Measurements from ENCODE around the gene GP1BA. TPM values are rescaled to one million over a fixed set of nuclear protein-coding genes. Genes with fewer than 3 reads are reported as not detected.

The GP1BA gene
- total RNA-seq, 1 experiment from 2014 or later = not detected

DNA sequence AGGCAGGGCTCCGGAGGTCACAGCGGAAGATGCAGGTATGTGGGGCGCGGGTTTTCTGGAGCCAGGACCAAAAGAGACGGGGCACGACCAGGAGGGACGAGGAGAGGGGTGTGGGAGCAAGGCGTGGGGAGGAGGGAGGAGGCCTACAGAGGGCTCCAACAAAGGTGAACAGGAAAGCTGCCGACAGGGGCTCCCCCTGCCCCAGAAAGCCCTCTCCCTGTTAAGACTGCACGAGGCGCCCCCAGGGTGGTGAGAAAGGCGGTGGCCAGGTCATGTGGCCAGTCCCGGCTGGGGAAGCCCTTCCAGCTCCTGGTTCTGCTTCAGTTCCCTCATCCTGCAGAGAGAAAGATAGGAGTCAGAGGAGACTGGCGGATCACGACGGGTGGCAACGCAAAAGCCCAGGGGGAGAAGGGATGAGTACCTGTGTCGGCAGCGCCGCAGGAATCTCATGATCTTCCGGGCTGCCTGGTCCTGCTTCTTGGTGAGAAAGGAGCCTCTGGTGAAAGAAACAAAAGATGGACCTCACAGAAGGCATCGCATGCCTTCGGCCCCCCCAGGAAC, 36.5 kb downstream of the GP1BA start:
- H3K36me3 Mint-ChIP-seq (ENCODE audit: insufficient read depth, unreplicated experiment) = peaks cover 20% of the 10 kb centered on the region
- H3K4me1 Mint-ChIP-seq (ENCODE audit: low read depth, unreplicated experiment) = no peaks in the 10 kb centered on the region
- BruUV-seq (replicated peaks) = no TSS peak
- H3K27ac Mint-ChIP-seq (ENCODE audit: unreplicated experiment) = no peak overlapping the region
- H3K9me3 Mint-ChIP-seq (ENCODE audit: low read depth, unreplicated experiment) = no peaks in the 10 kb centered on the region
- H3K4me3 Mint-ChIP-seq (ENCODE audit: low read depth, unreplicated experiment) = no peak overlapping the region
- TF ChIP-seq, protein P1, sequence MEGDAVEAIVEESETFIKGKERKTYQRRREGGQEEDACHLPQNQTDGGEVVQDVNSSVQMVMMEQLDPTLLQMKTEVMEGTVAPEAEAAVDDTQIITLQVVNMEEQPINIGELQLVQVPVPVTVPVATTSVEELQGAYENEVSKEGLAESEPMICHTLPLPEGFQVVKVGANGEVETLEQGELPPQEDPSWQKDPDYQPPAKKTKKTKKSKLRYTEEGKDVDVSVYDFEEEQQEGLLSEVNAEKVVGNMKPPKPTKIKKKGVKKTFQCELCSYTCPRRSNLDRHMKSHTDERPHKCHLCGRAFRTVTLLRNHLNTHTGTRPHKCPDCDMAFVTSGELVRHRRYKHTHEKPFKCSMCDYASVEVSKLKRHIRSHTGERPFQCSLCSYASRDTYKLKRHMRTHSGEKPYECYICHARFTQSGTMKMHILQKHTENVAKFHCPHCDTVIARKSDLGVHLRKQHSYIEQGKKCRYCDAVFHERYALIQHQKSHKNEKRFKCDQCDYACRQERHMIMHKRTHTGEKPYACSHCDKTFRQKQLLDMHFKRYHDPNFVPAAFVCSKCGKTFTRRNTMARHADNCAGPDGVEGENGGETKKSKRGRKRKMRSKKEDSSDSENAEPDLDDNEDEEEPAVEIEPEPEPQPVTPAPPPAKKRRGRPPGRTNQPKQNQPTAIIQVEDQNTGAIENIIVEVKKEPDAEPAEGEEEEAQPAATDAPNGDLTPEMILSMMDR (IDR thresholded peaks at IDR 0.05; ENCODE audit: unreplicated experiment) = no peak
- DNase-seq = no peak
- CTCF ChIA-PET = interaction anchor here (2.5 kb wide), 1 partner anchor 28 kb away, joined by 10 read pairs; the partner anchor contains the start of genes RNF167 and SLC25A11
- intact Hi-C loops (cut with micrococcal nuclease; ENCODE audit: unreplicated experiment) = no loop called here
- no peaks in the 10 kb centered on the region for H3K27me3 Mint-ChIP-seq (ENCODE audit: unreplicated experiment)

DNA sequence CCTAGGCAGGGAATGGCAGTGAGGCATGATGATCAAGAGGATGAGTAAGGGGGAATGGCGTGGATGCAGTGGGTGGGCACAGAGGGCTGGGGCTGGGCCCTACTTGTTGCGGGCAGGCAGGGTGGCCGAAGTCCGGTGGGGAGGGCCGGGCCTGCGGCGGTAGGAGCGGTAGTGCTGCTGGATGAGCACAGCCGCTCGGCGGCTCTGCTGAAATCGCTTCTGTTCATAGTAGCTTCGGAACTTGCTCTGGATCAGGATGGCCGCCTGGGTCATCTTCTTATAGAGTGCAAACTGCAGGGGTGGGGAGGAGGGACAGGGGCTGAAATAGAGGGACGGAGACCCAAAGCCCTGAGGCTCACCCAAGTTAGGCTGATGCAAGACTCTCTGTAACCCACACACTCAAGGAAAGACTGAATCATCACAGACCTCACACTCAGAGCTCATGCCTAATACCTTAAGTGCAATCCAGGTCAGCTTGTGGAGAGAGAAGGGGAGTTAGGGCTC, 37.0 kb downstream of the GP1BA start:
- TF ChIP-seq, protein P1 (IDR thresholded peaks at IDR 0.05; ENCODE audit: unreplicated experiment) = no peak
- H3K27ac Mint-ChIP-seq (ENCODE audit: unreplicated experiment) = no peak overlapping the region
- H3K27me3 Mint-ChIP-seq (ENCODE audit: unreplicated experiment) = no peaks in the 10 kb centered on the region
- CTCF ChIA-PET = no interaction called here
- BruUV-seq (replicated peaks) = no TSS peak
- no peaks in the 10 kb centered on the region for H3K4me1 Mint-ChIP-seq (ENCODE audit: low read depth, unreplicated experiment)
- H3K4me3 Mint-ChIP-seq (ENCODE audit: low read depth, unreplicated experiment) = no peak overlapping the region
- no peaks in the 10 kb centered on the region for H3K9me3 Mint-ChIP-seq (ENCODE audit: low read depth, unreplicated experiment)
- no peak for DNase-seq
- intact Hi-C loops (cut with micrococcal nuclease; ENCODE audit: unreplicated experiment) = no loop called here
- peaks cover 20% of the 10 kb centered on the region for H3K36me3 Mint-ChIP-seq (ENCODE audit: insufficient read depth, unreplicated experiment)

DNA sequence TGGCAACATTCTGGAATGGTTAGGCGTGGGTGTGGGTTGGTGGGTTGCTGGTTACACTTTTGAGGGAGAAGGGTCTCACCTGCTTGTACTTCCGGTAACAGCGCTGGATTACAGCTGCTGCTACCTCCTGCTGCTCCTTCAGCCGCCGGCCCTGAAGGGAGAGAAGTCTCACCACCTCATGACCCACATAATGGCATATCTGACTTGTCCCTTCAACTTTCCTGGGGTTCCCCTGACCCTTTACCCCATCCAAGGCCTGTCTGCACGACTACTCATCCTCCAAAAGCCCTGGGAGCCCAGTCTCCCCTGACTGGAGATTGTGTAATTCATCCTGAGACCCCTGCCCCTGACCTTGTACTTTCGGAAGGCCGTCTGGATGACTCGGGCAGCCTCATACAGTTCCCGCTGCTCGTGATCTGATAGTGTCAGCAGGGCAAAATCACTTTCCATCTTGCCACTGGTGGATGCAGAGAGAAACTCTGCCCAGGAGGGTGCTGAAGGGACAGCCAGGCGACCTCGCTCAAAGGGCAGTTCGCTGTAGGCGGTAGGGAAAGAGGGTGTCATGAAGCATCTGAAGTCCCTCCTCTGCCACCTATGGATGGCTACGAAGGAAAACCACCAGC, 37.6 kb downstream of the GP1BA start:
- intact Hi-C loops (cut with micrococcal nuclease; ENCODE audit: unreplicated experiment) = no loop called here
- DNase-seq = no peak
- BruUV-seq (replicated peaks) = no TSS peak
- Mint-ChIP-seq H3K4me3 (ENCODE audit: low read depth, unreplicated experiment) (no peak overlapping the region), H3K27me3 (ENCODE audit: unreplicated experiment) (no peaks in the 10 kb centered on the region), H3K4me1 (ENCODE audit: low read depth, unreplicated experiment) (no peaks in the 10 kb centered on the region), H3K36me3 (ENCODE audit: insufficient read depth, unreplicated experiment) (peaks cover 20% of the 10 kb centered on the region), H3K27ac (ENCODE audit: unreplicated experiment) (no peak overlapping the region), H3K9me3 (ENCODE audit: low read depth, unreplicated experiment) (no peaks in the 10 kb centered on the region)
- CTCF ChIA-PET = no interaction called here
- TF ChIP-seq, protein P1 (IDR thresholded peaks at IDR 0.05; ENCODE audit: unreplicated experiment) = no peak

DNA sequence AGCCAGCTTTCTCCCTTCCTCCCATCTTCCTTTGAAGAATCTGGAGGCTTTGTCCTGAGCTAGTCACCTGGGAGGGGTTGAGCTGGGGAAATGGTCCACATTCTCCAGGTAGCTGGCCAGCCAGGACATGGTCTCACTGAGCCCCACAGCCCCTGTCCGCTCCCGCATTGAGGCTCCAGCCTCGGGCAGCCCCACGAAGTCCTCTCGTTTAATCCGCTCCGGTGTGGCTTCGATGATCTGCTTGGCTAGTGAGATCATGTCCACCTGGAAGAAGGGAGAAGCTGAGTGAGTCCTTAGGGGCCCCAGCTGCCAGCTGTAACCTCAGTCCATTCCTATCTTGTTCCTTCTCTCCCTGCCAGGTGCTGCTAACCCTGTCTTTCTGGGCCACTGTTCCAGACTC, 38.2 kb downstream of the GP1BA start:
- peaks cover 19% of the 10 kb centered on the region for H3K36me3 Mint-ChIP-seq (ENCODE audit: insufficient read depth, unreplicated experiment)
- CTCF ChIA-PET = interaction anchor here (1.4 kb wide), 1 partner anchor 18 kb away, joined by 3 read pairs; the partner anchor contains the start of gene CAMTA2
- no TSS peak for BruUV-seq (replicated peaks)
- no peaks in the 10 kb centered on the region for H3K9me3 Mint-ChIP-seq (ENCODE audit: low read depth, unreplicated experiment)
- DNase-seq = no peak
- H3K27ac Mint-ChIP-seq (ENCODE audit: unreplicated experiment) = no peak overlapping the region
- no peaks in the 10 kb centered on the region for H3K4me1 Mint-ChIP-seq (ENCODE audit: low read depth, unreplicated experiment)
- TF ChIP-seq, protein P1 (IDR thresholded peaks at IDR 0.05; ENCODE audit: unreplicated experiment) = no peak
- no peaks in the 10 kb centered on the region for H3K27me3 Mint-ChIP-seq (ENCODE audit: unreplicated experiment)
- intact Hi-C loops (cut with micrococcal nuclease; ENCODE audit: unreplicated experiment) = no loop called here
- H3K4me3 Mint-ChIP-seq (ENCODE audit: low read depth, unreplicated experiment) = no peak overlapping the region
